Adrenal gland (tissue), 5 donors: ENCODE data around the gene SNN.

Source experiments
- CTCF ChIP-seq, 6 experiments: fragments of 450-650 bp in 4 of 6; fragments of 200-600 bp in 2 of 6; sonication (generic) in 1 of 6; IDR thresholded peaks; 1 replicate in 5 of 6; 2 replicates in 1 of 6; pipeline versions ENCODE4 v1.5.1 to v1.8.0; 2016 to 2021; ENCODE audit warnings: antibody characterized with exemption in 6 of 6, mild to moderate bottlenecking in 2 of 6, moderate library complexity in 1 of 6
- POLR2A ChIP-seq, 2 donors: fragments of 450-650 bp; IDR thresholded peaks; one replicate each; pipeline ENCODE4 v1.6.1; 2017; ENCODE audit warnings: antibody characterized with exemption in 2 of 2, mild to moderate bottlenecking in 2 of 2, moderate library complexity in 1 of 2
- donor health status: DM: no; HTN: no; CAD: no.

DNA sequence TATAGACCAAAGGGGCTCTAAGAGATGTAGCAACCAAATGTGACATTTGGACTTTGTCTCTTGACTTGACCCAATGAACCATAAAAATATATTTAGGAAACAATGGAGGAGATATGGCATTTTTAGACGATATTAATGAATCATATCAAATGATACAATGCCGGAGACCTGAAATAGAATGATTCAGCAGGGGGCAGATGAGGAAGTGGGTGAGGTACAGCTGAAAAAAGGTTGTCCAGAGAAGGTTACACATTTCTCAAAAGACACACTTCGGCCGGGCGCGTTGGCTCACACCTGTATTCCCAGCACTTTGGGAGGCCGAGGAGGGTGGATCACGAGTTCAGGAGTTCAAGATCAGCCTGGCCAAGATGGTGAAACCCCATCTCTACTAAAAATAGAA is 16.5 kb upstream of the SNN start:
- no peak for TF ChIP-seq CTCF (IDR thresholded peaks at IDR 0.05)
- TF ChIP-seq POLR2A (IDR thresholded peaks at IDR 0.05) = no peak
